DMS114 treated with DMSO at 0.1 percent for 48 hours (cell line): ENCODE results near the gene KRT33B.
"Not testable (repeated sequence)": the region's sequence is repeated elsewhere in the genome, so short reads cannot be mapped to it uniquely, and the experiment has no call there.

Source experiments
- DNase-seq: peaks from one replicate; lab custom pipeline; 2025; ENCODE audit not compliant: unreplicated experiment; lab: John Stamatoyannopoulos, UW

Gene KRT33B

GRCh38 chr17:41394254-41394996 lies 24.8 kb upstream of the KRT33B start:
- no peak for DNase-seq

- no peak for DNase-seq
Measured at GRCh38 chr17:41393826-41394225, 24.2 kb upstream of the KRT33B start.

DNA sequence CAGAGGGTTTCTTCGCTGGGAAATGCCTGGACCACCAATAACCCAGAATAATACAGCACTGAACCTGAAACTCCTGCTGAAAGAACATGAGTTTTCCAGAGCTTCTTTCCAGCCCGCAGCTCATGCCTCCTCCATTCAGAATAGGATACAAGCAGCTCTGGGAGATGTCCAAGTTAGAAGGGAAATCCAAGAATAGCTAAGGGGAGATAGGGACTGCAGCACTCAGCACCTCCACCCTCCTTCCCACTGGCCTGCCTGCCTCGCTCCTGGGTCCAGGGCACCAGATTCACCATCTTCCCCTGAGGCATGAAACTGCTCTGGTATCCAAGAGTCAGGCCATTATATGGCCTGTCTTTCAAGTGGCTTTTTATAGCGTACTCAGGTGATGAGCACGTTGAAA lies 23.7 kb upstream of the KRT33B start:
- no peak for DNase-seq

DNA sequence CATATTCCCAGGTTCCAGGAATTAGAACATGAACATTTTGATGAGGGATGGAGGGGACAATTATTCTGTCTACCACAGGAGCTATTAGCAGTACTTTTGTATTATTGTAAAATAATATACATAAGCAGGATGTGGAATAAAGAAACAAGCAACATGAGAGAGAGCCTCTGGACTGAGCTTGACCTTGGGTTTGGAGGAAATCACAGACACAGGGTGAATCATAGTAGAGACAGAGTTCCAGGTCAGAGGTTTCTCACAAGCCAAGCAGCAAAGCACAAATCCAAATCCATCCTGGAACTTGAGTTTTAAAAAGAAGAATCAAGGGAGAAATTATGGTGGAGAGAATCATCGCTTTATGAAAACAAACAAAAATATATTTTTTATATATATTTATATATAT lies 22.7 kb upstream of the KRT33B start:
- DNase-seq: no peak

- DNase-seq: no peak
Measured at GRCh38 chr17:41391535-41391934, 21.9 kb upstream of the KRT33B start.

GRCh38 chr17:41390411-41390938 lies 20.9 kb upstream of the KRT33B start:
- no peak for DNase-seq

DNA sequence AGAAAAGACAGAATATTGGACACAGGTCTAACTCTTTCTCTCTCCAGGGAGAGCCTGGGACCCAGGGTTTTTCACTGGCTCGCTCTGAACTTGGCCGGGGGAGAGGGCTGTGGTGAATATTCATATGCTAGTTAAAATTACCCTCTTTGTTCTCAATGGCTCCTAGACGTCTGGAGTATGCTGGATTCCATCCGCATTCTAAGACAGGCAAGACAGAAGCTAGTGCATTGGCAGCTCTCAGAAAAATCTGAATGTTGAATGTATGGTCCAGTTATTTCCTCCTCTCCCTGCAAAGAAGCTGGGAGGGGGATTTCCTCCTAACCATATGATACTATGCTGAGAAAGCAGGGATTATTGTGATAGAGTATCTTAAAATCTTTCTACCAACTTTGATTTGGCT lies 18.1 kb upstream of the KRT33B start:
- DNase-seq: no peak

DNA sequence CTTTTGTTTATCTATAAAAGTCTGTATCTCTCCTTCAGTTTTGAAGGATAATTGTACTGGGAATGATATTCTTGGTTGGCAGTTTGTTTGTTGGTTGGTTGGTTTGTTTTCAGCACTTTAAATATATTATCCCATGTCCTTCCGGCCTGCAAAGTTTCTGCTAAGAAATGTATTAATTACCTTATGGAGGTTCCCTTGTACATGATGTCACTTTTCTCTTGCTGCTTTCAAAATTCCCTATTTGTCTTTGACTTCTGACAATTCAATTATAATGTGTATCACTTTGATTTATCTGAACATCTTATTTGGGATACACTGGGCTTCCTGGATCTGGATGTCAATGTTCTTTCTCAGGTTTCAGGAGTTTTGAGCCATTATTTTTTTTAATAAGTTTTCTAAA lies 16.6 kb upstream of the KRT33B start:
- no peak for DNase-seq

- no peak for DNase-seq
Measured at GRCh38 chr17:41383690-41384089, 14.1 kb upstream of the KRT33B start.

- DNase-seq: no peak
Measured at GRCh38 chr17:41382394-41382793, 12.8 kb upstream of the KRT33B start.

DNA sequence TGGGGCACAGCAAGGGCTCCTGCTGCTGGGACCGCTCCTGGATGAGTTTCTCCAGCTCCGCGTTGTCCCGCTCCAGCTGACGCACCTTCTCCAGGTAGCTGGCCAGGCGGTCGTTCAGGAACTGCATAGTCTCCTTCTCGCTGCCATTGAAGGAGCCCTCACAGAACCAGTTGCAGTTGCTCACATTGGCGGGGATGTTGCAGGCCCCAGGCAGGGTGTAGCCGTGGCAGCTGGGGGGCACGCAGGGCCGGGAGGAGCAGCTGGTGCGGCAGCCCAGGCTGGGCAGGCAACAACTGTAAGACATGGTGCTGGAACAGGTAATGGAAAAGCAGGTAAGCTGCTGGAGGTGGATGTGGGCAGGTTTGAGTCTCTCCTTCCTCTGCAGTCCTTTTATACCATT lies 12.3 kb upstream of the KRT33B start, which contains the start of gene KRT34:
TSS of gene KRT34 (minus strand) at position 364 of the 400 bp plus-strand sequence. CDS start at position 304, 60 bp downstream.
- DNase-seq: not testable (repeated sequence)

DNA sequence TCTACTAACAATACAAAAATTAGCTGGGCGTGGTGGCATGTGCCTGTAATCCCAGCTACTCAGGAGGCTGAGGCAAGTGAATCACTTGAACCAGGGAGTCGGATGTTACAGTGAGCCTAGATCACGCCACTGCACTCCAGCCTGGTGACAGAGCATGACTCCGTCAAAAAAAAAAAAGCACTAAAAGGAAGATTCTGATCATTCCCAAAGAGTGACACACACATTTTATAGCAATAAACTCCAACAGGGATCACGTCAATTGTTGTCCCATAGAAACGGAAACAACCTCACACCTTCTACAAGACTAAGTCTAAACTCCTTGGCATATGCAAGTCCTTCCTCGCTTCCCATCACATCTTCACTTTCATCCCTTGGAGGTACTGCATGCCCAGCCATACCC lies 10.5 kb upstream of the KRT33B start:
- not testable (repeated sequence) for DNase-seq

GRCh38 chr17:41377546-41377945 lies 7.9 kb upstream of the KRT33B start:
- no peak for DNase-seq

DNA sequence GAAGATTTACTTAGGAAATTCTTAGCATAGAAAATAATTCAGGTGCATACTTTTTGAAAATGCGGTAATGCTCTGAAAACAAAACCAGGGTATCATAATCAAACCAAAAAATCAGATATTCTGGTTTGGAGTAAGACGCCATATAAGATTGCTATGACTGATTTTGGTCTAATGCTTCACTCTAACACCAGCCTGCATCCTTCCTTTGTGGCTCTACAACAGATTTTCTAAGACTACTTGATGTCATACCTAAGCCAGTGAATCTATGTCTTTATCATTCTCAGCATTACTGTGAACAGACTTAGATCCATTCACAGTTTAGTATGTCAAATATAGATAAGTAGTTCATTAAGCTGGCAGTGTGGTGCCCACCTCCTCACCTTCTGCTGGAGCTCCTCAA lies 590 bp downstream of the KRT33B start:
- DNase-seq: no peak

- no peak for DNase-seq
Measured at GRCh38 chr17:41367426-41368075, 2.1 kb downstream of the KRT33B start.

GRCh38 chr17:41366070-41366469 lies 3.5 kb downstream of the KRT33B start:
- no peak for DNase-seq

DNA sequence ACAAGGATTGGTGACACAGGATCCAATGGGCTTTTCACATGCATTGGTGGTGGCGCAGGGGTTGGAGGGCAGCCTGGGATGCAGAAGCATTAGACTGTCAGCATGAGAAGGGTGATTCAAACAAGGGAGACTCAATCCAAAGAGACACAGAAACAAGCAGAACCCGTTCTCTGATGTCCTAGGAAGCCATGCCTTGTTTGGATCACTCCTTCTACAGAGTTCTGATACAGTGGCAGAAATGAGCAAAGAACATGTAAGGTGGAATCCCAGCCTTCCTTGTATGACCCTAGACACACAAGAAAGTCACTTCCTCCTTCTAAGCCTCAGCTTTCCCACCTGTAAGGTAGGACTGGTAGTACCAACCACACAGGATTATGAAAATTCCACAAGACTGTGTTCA lies 5.7 kb downstream of the KRT33B start:
- no peak for DNase-seq

GRCh38 chr17:41360296-41360995 lies 9.2 kb downstream of the KRT33B start:
- no peak for DNase-seq

- DNase-seq: no peak
Measured at GRCh38 chr17:41354536-41354935, 15.1 kb downstream of the KRT33B start.

DNA sequence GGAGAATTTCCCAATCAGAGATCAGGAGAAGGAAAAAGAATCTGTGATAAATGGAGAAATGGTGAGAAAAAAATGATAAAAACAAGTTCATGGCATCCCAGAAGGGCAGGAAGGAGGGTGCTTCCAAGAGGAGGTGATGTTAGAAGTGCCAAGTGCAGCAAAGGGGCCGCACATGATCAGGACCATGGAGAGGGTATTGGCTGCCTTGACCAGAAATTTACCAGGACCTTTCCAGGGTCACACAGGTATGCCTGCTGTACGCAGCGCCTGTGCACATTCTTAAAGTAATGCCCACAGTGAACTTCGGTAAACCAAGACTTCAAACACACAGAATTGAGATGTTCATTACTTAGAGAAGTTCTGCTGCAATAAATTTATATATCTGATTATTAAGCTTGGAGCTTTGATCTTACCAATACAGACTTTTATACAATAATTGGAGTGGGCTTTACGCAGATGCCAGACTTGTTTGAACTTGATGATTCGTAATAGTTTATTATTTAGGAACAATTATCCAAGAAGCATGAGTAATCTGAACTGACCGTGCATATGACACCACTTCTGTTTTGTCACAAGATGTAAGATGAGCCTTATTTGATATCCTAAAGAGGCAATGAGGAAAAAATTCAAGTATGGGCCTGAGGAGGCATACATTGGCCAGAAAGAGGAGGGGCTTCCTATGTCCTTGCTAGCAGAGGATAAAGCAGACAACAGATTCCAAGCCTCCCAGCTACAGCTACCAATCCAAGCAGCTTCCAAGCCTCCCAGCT lies 16.8 kb downstream of the KRT33B start:
- DNase-seq: no peak

GRCh38 chr17:41351177-41351576 lies 18.4 kb downstream of the KRT33B start:
- DNase-seq: no peak
